ENCODE results near the gene FGF14. TPM values are rescaled to one million over a fixed set of nuclear protein-coding genes. Genes with fewer than 3 reads are reported as not detected.

The FGF14 gene
- total RNA-seq: 0.16 TPM

DNA sequence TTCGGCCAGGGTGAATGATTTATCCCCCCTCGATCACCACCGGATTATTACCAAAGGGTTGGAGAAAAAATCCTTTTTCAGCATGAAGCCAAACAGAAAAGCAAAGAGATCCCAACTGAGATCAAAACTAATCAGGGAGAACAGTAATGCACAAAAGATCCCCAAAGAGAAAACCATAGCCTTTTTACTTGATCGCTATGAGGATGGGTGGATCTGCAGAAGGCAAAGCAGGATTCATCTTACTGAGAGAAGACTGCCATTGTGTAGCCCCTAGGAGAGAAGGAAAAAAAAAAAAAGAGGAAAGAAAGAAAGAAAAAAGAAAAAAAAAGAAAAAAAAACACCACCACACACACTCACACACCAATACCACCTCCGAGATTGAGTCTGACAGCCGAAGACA is at the start of gene FGF14:
FGF14 (minus strand) TSS at position 283 of the 400 bp plus-strand sequence.
- no peak for ATAC-seq

DNA sequence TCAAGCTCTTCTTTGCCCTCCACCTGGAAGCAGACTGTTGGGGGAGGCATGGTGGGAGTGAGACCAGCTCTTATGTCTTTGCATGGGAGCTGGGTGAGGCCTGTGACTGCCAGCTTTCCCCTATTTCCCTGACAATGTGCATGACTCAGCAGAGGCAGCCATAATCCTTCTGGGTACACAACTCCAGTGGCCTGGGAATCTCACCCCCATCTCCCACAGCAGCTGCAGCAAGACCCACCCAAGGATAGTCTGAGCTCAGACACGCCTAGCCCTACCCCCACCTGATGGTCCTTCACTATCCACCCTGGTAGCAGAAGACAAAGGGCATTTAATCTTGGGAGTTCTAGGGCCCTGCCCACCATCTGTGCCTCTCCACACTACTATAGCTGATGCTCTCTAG is 41.4 kb upstream of the FGF14 start:
- no peak for ATAC-seq

DNA sequence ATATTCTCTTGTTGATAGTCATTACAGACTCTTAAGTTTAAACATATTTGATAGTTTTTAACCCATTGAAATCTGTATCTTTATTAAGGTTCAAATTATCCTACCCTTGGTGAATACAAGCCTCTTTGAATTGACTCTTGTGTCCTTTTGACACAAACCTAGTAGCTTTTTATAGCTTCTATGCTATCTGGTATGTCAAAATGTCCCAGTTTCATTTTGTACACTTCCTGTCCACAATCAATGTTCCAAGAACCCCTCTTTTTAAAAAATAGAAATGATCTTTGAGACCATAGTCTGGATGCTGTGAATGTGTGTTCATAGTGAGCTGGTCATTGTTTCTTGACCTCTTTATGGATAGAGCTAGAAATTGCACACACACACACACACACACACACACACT is 39.2 kb upstream of the FGF14 start:
- no peak for ATAC-seq

DNA sequence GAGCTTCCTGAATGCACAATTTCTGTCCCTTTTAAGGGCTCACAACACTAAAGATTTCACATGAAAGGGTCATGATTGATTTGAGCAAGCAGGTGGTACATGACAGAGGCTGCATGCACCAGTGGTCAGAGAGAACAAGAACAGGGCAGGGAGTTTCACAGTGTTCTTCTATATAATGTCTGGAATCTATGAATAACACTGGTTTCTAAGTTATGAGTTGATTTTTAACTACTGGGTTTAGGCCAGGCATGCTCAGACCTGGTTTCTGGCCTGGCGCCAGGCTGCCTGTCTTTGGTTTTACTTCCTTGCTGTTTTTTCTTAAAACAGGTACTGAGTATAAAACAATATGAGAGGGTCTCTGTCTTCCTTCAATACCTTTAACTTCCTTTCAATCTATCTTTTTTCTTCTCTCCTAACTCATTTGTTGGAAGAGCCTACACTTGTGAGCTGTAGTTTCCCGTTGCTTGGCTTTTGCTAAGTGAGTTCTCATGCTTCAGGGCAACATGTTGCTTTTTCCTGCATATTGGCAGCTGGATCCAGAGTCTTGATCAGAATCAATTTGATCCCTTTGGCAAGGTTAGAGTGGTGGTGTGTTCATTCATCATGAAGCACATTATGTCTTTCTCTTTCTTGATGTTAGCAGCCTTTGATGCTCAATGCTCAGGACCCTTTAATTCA is 38.5 kb upstream of the FGF14 start:
- no peak for ATAC-seq

DNA sequence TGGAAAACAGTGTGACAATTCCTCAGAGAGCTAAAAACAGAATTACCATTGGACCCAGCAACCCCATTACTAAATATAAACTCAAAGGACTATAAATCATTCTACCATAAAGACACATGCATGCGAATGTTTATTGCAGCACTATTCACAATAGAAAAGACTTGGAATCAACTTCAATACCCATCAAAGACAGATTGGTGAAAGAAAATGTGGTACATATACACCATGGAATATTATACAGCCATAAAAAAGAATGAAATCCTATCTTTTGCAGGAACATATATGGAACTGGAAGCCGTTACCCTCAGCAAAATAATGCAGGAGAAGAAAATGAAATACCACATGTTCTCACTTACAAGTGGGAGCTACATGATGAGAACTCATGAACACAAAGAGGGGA is 20.8 kb upstream of the FGF14 start:
- ATAC-seq: no peak

DNA sequence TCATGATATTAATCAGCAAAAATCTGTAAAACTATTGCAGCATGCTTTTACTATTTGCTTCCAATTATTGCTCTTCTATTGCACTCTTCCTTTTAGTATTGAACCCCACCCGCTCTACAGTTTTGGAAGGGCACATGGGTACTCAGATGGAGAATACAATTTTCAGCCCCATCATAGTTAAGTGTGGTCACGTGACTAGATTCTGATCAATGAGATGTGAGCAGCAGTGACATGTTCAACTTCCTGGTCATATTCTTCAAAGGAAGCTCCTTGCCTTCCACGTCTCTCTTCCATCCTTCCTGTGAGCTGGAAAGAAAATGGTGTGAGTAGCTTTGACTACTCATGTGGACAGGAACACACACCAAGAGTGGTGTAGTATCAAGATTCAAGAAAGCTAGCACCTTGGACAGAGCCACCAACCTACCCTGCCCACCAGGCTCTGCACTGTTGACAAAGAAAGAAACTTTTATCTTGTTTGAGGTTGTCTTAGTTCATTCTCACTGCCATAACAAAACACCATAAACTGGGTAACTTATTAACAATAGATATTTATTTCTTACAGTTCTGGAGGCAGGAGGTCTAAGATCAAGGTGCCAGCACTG is 3.8 kb upstream of the FGF14 start:
- no peak for ATAC-seq

DNA sequence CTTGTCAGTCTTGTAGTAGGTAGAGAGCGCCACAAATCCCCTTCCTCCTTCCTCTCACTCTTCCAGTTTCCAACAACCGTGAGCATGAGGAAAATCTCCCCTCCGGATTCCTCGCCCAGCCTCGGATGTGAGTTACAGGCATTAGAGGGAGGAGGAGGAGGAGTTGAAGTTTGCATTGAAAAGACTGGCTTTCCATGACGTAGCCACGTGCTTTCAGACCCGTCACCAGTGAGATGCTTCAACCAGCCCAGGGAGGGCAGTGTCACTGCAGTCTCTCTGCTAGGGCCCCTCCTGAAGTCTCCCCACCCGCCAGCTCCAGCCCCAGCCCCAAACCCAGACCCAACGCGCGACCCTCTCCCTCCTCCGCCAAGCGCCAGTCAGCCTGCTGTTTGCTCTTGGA is 442 bp upstream of the FGF14 start:
- no peak for ATAC-seq

DNA sequence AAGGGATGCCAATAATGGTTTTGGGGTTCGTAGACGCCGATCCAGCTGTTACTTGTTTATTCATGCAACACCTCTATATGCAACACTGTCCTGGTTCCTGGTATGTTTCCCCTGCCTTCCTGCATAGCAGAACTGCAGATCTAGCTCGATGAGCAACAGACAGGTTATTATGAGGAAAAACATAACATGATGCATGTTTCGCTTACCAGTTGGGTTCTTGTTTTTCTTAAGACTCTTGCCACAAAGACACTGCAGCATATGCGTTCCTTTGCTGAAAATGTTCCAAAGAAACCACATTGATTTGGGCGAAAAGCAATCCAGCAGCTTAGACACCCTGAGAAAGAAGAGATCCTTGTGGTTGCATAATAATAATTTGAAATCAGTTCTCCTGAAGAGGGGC is 583 bp downstream of the FGF14 start:
- ATAC-seq: peak; percentile 28

DNA sequence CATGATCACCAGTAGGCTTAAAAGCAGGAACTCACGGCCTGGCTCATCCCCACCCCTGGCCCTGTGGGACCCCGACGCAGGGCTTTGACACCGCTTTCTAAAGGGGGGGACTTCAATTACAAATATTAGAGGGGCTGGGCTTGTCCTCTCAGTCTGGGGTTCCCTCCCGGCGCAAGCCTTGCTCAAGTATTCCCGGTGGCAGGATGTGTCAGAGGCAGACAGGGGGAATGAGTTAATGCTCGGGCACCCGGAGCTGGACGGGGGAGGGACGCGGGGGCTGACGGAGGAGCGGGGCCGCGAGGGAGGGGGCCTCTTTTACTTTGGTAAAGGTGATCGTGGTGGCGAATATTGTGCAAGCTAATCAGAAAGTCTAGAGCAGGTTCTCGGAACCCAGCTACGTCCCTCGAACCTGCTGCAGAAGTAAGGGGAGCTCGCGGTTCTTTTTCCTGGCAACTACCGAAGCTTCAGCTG is 1.1 kb downstream of the FGF14 start:
- peak; percentile 25 for ATAC-seq

DNA sequence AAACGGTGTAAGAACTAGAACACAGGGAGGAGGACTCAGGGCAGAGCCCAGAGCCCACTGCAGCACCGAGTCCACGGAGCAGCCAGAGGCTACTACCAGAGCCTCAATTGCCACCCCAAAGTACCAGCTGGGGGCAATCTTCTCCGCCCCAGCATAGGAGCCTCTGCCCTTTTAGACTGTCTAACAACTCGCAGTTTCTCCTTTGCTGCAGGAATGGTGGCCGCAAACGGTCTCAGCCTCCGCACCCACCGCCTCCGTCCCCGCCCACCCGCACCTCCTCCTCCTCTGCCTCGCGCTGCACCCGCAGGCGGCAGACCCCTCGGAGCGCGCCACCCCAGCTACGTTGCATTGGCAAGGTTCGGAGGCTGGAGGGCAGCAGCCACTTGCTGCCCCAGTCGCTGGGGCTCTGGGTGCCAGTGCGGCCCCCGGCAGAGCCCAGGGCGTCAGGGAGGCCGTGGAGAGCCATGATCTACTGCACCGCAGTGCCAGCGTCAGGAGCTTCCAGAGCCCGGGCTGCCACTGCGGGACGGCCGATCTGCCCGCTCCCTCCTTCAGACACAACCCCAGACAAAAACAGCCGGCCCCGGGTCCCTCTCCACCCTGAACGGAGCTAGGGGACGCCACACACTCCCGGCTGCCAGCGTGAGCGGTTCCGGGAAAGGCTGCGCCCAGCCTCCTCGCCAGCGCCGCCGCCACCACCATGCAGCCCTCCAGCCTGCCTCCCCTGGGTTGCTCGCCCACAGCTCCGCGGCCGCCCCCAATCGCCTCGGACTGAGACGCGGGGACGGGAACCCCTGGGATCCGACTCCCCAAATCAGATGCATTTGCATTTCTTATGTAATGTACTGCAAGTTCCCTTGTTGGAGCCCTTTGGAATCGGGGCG is 1.8 kb downstream of the FGF14 start:
- ATAC-seq: peak; percentile 43

DNA sequence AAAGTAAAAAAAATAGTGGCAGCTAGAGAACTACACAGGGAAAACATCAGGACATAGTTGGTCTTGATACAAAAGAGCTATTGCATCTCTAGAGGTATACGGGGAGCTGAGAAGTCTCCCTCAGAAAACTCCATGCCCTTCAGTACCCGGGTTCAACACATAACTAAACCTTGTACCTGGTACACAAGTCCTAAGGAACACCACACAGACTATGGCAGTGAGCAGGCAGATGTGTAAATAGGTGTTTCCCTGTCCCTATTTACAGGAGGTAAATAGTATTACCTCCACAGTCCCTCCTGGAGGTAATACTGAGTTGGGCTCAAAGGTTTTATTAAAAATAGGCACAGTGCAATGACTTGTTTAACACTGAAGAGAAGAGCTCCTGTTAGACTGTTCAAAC is 5.9 kb downstream of the FGF14 start:
- ATAC-seq: no peak

DNA sequence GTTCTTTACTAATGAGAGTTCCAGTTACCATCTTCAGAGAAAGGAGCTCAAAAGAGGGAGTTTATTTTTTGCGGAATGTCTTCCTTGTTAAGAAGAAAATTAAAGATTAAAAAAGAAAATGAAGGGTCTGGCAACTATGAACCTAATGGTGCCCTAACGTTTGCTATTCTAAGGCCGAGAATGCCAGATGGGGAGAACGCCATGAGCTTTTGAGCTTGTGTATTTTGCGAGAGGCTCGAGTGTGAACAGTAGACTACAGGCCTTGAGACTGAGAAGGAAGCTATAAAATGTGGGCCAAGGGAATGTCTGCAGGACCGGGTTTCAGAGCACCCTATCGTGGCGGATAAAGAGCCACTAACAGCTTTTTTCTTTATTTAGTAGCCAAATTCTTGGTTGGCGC is 6.7 kb downstream of the FGF14 start:
- ATAC-seq: no peak

DNA sequence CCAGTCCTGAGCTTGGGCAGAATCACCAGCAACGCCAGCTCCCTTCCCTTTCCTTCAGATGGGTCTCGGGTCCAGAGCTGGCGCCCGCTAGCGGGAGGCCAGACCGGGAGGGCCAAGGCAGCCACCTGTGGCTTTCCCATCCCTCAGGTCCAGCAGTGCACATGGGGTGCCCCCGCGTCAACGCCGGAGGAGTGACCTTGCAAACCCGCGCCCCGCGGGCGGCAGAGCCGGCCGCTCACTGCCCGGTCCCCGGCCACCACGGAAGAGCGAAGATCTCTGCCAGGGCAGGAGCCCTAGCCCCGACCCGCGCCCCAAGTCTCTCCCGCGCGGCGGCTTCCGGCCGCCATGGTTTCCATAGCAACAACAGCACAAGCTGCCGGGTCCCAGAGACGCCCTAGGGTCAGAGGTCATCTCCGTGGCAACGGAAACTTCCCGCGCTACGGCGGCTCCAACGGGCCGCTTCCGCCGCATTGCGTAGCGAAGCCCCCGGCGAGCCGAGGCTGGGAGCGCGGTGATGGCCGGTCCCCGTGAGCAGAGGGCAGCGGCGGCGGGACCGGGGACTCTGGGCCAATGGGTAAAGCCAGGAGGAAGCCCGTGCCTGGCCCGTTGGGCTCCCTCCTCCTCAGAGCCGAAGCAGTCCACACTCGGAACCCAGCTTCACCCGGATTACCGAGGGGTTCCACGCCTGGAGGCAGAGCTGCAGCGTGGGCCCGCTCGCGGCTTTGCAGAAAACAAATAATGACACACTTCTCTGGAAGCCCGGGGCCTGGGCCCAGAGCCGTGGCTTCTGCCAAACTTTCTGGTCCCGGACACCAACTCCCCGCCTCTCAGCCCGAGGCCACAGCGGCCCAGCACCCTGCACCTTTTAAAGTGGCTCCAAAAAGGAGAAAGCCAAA is 7.4 kb downstream of the FGF14 start:
- peak; percentile 89 for ATAC-seq

DNA sequence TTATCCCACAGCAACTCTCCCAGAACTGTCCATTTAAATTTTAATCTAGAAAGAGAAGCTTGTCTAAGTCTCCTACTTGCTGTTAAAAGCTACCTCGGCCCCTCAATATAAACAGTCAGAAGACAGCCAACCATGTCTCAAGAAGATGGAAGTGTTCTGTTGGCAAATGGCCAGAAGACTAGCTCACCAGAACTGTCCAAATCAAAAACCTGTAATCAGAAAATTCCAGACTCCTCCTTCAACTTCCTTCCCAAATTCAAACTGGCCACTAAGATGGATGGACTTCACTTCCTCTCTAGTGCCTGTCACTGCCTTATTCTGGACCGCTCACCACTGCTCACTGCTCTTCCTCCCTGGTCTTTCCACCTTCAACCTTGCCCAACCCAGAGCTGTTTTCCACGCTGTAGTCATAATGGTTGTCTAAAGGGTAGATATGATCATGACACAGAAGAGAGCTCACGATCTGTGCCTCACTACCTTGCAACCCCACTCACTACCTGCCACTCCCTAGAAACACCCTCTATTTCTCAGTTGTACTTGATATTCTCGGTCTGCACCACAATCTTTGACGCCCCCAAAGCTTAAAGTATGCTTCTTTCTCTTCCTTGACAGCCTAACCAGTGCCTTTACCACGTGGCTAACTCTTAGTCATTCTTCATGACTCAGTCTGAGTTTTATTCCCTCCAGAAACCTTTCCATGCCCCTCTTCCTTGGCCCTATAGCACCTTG is 9.2 kb downstream of the FGF14 start:
- no peak for ATAC-seq

DNA sequence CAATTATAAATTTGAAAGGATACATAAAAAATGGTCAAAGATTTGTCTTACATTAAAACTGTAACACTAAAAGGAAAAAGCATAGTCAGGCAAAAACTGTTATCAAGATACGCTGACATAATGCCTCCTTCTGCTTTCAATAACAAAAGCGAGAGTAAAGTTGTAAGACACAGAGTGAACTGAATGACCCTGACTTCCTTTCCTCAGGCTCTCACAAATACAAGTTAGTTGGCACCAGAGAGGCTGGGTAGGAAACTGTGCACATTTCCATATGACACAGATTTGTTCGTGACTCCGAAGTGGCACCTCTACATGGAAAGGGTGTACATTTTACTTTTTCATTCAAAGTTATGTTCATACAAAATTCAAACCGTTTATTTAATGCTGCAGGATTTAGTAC is 15.4 kb downstream of the FGF14 start:
- ATAC-seq: no peak

DNA sequence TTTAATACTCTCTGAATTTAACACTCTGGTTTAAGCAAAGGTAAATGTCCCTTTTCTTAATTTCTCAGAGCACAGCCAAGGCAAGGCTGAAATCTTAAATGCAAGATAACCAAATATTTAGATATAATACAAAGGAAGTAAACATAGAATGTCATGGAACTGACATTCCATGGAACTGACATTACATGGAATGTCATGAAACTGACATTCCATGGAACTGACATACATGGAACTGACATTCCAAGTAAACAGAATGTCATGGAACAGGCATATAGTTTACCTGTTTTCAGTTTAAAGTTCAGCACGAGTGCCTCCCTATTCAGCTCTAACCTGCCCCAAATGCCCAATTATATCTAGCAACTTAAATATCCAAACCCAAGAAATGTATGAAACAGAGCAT is 21.8 kb downstream of the FGF14 start:
- ATAC-seq: no peak

DNA sequence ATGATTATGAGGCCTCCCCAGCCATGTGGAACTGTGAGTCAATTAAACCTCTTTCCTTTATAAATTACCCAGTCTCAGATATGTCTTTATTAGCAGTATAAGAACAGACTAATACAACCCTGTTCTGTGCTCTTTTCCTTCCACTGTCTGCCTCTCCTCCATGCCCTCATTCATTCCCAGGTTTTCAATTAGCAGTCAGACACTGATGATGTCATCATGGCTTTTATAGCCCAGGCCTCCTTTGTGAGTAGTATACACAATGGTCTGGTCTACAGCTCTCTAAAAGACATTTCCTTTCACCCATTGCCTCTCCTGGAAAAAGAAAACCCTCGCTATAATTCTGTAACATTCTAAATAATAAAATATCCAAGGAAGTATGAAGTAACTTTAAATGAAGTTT is 25.5 kb downstream of the FGF14 start:
- ATAC-seq: no peak

DNA sequence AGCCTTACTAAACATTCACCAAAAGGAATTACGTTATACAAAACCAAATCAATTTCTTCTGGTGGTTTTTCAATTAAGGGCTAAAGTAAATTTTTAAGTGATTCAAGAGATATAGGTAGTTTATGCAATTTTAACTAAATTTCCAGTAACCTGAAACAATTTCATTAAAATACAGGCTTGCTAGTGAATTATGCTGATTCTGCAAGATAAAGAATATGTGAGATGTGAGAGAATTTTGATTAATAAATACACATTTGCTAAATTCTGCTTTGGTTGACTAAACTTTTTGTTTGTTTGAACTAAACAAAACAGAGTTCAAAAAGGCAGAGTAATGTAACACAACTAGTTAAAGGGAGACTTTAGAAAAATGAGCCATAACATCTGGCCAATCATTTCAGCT is 27.1 kb downstream of the FGF14 start:
- ATAC-seq: no peak

DNA sequence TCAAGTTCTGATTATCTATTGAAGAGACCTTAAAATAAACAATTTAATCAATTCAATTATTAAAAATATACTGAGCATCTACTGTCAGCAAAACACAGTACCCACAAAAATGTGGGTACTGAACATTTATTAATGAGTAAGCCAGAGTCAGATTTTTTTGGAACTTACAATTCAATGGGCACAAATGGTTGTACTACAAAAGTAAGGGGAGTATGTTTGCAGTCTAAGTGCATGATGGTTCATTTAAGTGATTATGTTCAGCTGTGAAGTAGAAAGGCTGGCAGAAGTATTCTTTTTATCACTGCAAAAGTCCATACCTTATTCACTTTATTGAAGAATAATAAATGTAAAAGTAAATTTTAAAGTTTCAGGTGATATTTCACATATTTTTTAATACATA is 27.6 kb downstream of the FGF14 start:
- no peak for ATAC-seq

DNA sequence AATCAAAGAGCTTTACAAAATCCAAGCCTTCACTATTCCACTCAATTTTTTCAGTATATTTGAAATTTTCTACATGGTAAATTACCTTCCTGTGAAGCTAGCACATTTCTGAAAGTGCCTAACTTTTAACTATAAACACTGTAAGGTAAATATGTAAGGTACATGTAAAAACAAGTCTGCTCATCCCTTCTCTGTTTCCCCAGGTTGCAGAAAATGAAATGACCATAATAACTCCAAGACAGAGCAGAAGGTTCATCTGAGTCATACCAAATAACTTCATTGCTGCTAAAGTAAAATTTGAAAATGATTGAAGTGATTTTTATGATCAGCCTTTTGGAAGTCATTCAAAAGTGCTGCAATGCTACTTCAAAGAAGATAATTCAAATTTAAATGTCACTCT is 28.6 kb downstream of the FGF14 start:
- ATAC-seq: no peak

DNA sequence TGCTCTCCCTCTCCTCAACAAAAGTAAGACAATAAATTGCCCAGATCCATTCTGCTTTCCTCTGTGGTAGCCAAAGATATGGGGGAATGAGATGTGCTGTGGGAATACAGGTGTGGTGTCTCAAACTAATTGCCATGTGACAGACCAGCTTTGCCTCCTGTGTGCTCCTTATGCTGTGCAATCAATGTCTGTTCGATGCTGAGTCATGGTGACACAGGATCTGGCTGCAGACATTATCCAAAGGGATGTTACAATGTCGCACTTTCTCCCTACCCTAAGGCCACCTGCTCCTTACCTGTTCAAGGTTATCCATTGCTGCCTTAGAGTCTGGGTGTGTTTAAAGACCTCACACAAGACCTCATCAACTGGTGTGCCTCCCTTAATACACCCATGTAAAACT is 32.5 kb downstream of the FGF14 start:
- ATAC-seq: no peak

DNA sequence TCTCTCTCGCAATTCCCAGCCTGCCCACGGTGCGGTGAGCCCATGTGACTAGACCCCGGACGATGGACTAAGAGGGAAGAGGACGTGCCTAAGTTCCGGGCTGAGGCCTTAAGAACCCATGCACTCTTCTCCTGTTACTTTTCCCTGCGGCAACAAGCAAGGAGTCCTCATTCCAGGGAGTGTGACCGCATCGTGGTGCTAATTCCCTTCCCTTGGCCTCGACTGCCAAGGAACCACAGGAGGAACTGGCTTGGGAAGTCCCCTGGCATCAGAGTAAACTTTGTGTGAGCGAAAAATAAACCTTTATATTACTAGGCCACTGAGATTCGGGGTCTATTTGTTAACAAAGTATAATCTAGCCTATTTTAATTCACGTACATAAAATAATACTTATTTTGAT is 34.0 kb downstream of the FGF14 start:
- ATAC-seq: no peak

Data from esophagus mucosa (tissue), 1 donor.